Activated T-helper 1 cell treated with anti-CD3 and anti-CD28 coated beads, Interleukin-12 subunit alpha, Interleukin-12 subunit beta, Interleukin-2, Interleukin-4 antibody, amounts not matched to agents 30 ng/mL and 10 ng/mL and 1 ng/mL, durations not matched to agents 14 hours and 24 hours and 36 hours (primary cell): ENCODE data around the gene CRY1. TPM values are rescaled to one million over a fixed set of nuclear protein-coding genes. Genes with fewer than 3 reads are reported as not detected.
"Not testable (repeated sequence)": the region's sequence is repeated elsewhere in the genome, so short reads cannot be mapped to it uniquely, and the experiment has no call there.

ENCODE experiments used
- DNase-seq: peaks from one replicate; pipeline ENCODE4 v3.0.0; 2021; ENCODE audit warnings: low spot score
- H3K27ac Mint-ChIP-seq: one replicate; pipeline ENCODE4 v1.8.0; 2021; ENCODE audit warnings: mild to moderate bottlenecking, mixed read lengths
- H3K27me3 Mint-ChIP-seq: one replicate; pipeline ENCODE4 v1.8.0; 2022; ENCODE audit warnings: mild to moderate bottlenecking, moderate library complexity, mixed read lengths; ENCODE audit not compliant: insufficient read depth
- H3K36me3 Mint-ChIP-seq: one replicate; pipeline ENCODE4 v1.8.0; 2021; ENCODE audit warnings: low read depth, mixed read lengths
- H3K4me1 Mint-ChIP-seq: one replicate; pipeline ENCODE4 v1.8.0; 2021; ENCODE audit warnings: low read depth, mixed read lengths
- H3K4me3 Mint-ChIP-seq: one replicate; pipeline ENCODE4 v1.8.0; 2021; ENCODE audit warnings: mild to moderate bottlenecking, moderate library complexity, mixed read lengths
- H3K9me3 Mint-ChIP-seq: one replicate; pipeline ENCODE4 v1.8.0; 2021; ENCODE audit warnings: mixed read lengths
- intact Hi-C: fragments of 100-400 bp; cut with micrococcal nuclease; formaldehyde crosslinking; loops from one replicate; pipeline ENCODE4 v1.15.1; 2024
- total RNA-seq: library from RNA; stranded (reverse); gene quantifications from 2 replicates; pipeline ENCODE4 v1.2.3, GENCODE V29; 2022

Gene CRY1
- total RNA-seq, 1 donor from 2014 or later = 23.4 TPM

DNA sequence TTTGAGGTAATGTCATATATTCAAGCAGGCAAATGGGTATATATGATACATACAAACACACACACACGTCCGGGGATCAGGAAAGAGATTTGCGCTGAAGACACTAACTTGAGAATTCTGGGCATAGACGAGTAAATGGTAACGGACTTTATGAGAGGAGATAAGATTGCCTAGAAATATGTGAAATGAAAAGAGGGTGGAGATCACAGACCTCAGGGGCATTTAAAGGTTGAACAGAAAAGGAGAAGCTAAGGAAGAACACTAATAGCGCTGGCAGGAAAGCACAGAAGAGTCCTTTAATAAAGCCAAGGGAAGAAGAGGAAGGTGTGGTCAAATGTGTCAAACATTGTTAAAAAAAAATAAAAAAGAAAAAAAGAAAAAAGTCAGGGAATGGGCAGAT lies 13.1 kb downstream of the CRY1 start:
- H3K4me3 Mint-ChIP-seq = no peak overlapping the region
- no peaks in the 10 kb centered on the region for H3K36me3 Mint-ChIP-seq
- H3K4me1 Mint-ChIP-seq = no peaks in the 10 kb centered on the region
- peaks cover 8% of the 10 kb centered on the region for H3K27me3 Mint-ChIP-seq
- H3K27ac Mint-ChIP-seq = no peak overlapping the region
- peaks cover 11% of the 10 kb centered on the region for H3K9me3 Mint-ChIP-seq
- intact Hi-C loops = no loop called here
- no peak for DNase-seq

DNA sequence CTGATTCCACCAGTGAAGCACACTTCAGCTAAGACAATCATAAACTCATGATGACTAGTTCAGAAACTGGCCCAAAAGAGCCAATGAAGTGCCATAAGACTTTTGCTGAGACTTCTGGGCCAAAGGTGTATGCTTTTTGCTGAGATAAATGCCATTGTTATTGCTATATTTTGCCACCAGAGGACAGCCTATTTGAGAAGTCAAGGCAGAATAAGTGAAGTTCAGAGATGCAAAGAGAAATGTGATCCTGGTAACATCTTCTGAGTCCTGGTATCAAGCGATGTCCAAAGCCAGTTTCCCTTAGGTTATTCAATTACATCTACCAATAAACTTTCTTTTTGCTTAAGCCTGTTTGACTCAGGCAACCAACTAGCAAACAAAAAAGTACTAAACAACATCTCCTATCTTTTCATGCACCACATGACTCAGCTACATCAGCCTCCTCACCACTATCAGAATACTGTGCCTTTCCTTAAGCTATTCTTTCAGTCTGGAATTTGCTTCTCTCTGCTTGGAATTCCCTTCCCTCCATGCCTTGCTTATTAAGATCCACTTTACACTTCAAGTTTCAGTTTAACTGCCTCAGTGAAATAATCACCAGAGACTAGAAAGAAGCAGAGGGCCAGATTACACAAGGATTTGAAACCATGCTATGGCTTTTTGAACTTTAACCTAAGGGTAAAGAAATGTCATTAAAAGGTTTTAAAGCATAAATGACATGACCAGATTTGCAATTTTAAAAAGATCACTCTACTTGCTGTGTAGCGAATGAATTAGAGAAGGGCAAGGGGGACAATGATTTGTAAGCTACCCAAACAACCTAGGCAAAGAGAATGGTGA lies 14.0 kb downstream of the CRY1 start:
- Mint-ChIP-seq H3K4me3 (no peak overlapping the region), H3K27ac (no peak overlapping the region), H3K36me3 (no peaks in the 10 kb centered on the region), H3K27me3 (peaks cover 8% of the 10 kb centered on the region), H3K4me1 (no peaks in the 10 kb centered on the region), H3K9me3 (peaks cover 11% of the 10 kb centered on the region)
- DNase-seq = no peak
- intact Hi-C loops = loop anchor here (1.0 kb wide), 1 partner anchor 25 kb away; no protein-coding TSS in a partner anchor

DNA sequence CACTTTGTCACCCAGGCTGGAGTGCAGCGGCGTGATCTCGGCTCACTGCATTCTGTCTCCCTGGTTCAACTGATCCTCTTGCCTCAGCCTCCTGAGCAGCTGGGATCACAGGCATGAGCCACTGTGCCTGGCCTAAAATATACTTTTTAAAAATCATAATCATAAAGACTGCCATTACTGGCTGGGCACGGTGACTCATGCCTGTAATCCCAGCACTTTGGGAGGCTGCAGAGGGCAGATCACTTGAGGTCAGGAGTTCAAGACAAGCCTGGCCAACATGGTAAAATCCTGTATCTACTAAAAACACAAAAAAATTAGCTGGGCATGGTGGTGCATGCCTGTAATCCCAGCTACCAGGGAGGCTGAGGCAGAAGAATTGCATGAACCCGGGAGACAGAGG lies 20.1 kb downstream of the CRY1 start:
- DNase-seq, H3K36me3 Mint-ChIP-seq, intact Hi-C loops, H3K4me3 Mint-ChIP-seq, H3K9me3 Mint-ChIP-seq, H3K27me3 Mint-ChIP-seq, H3K4me1 Mint-ChIP-seq, H3K27ac Mint-ChIP-seq: not testable (repeated sequence)

DNA sequence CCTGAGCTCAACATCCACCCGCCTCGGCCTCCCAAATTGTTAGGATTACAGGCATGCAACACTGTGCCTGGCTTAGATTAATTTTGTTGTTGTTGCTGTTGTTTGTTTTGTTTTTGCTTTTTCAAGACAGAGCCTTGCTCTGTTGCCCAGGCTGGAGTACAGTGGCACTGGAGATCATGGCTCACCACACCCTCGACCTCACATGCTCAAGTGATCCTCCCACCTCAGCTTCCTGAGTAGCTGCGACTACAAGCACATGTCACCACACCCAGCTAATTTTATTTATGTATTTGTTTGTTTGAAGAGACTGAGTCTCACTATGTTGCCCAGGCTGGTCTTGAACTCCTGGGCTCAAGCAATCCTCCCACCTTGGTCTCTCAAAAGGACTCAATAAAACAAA lies 26.7 kb downstream of the CRY1 start:
- no peaks in the 10 kb centered on the region for H3K27me3 Mint-ChIP-seq
- intact Hi-C loops = no loop called here
- H3K9me3 Mint-ChIP-seq = no peaks in the 10 kb centered on the region

DNA sequence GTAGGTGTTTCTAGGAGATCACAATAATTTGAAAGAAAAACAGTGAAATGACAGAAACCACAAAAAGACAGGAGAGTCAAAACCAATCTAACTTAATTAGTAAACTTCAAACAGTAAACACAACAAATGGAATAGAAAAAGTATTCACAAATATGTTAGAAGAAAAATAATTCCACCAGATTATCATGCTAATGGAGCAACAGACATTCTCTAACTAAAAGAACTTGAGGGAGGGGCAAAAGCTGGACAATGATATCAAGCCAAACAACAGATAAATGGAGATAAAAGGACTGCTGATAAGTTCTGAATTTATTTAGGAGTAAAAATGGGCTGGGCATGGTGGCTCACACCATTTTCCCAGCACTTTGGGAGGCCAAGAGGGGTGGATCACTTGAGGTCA lies 28.7 kb downstream of the CRY1 start:
- Mint-ChIP-seq H3K9me3 (no peaks in the 10 kb centered on the region), H3K4me1 (no peaks in the 10 kb centered on the region), H3K27ac (no peak overlapping the region), H3K36me3 (peaks cover 3% of the 10 kb centered on the region), H3K27me3 (no peaks in the 10 kb centered on the region), H3K4me3 (no peak overlapping the region)
- DNase-seq = no peak
- intact Hi-C loops = no loop called here

More for the DNA sequence above, 26.7 kb downstream of the CRY1 start:
- no peak for DNase-seq
- no peaks in the 10 kb centered on the region for H3K4me1 Mint-ChIP-seq
- no peak overlapping the region for H3K27ac Mint-ChIP-seq
- peaks cover 3% of the 10 kb centered on the region for H3K36me3 Mint-ChIP-seq
- H3K4me3 Mint-ChIP-seq = no peak overlapping the region

DNA sequence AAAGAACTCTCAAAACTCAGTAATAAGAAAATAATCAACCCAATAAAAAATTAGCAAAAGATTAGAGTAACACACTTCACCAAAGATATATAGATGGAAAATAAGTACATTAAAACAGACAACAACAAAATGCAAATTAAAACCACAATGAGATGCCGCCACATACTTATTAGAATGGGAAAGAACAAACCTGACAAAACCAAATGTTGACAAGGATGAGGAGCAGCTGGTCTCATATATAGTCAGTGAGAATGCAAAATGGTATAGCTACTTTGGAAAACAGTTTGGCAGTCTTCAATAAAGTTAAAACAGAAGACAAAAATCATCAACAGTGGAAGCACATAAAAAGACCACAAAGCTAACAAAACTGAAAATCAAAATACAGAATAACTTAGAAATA lies 29.1 kb downstream of the CRY1 start:
- peaks cover 3% of the 10 kb centered on the region for H3K36me3 Mint-ChIP-seq

DNA sequence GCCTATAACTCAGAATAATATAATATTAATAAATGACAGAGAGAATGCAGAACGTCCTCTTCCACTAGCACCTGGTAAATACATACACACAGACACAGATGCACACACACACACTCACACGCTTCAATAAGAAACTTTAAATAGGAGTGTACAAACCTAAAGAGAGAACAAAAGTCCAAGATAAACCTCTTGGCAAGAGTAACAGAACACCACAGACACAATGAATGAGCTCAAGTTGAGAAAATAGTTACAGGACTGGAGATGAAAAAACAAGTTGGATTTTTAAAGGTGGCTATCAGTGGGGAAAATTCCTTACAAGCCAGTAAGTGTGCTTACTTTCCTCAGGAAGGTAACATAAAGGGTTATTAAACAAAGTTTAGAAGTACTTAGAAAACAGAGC lies 35.2 kb downstream of the CRY1 start:
- Mint-ChIP-seq H3K4me1 (no peaks in the 10 kb centered on the region), H3K4me3 (no peak overlapping the region), H3K27me3 (no peaks in the 10 kb centered on the region), H3K36me3 (peaks cover 2% of the 10 kb centered on the region), H3K9me3 (peaks cover 6% of the 10 kb centered on the region), H3K27ac (no peak overlapping the region)
- DNase-seq = no peak
- intact Hi-C loops = no loop called here

More for the DNA sequence above, 29.1 kb downstream of the CRY1 start:
- no peaks in the 10 kb centered on the region for H3K27me3 Mint-ChIP-seq
- no peak for DNase-seq
- no peak overlapping the region for H3K4me3 Mint-ChIP-seq
- no peaks in the 10 kb centered on the region for H3K4me1 Mint-ChIP-seq
- H3K9me3 Mint-ChIP-seq = no peaks in the 10 kb centered on the region
- no peak overlapping the region for H3K27ac Mint-ChIP-seq
- intact Hi-C loops = no loop called here

DNA sequence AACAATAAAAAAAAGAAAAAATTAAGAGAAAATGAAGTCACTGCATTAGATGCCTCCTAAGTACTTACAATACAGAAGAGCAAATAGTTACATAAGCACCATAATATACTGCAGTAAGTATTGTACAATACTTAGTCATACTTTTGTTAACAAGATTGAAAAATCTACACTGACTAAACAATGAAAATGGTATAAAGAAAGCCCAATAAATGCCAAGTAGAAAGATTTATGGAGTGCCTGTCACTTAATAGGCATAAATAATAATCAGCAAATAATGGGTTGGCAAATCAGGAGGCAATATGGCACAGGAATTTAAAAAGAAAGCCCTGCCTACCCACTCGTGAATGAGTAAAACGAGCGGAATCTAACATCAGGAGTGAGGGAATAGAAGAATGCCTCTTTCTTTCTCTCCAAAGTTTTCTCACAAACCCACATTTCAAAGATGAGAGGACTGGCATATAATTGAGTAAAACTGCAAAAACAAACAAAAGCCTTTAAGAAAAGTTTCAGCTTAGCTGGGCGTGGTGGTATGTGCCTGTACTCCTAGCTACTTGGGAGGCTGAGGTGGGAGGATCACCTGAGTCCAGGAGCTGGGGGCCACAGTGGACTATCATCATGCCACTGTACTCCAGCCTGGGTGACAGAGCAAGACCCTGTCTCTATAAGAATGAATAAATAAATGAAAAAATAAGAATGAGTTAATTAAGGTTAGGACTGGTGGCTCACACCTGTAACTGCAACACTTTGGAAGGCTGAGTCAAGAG lies 36.1 kb downstream of the CRY1 start:
- H3K9me3 Mint-ChIP-seq = peaks cover 13% of the 10 kb centered on the region
- H3K4me1 Mint-ChIP-seq = no peaks in the 10 kb centered on the region
- H3K27ac Mint-ChIP-seq = no peak overlapping the region
- DNase-seq = no peak
- no peak overlapping the region for H3K4me3 Mint-ChIP-seq
- intact Hi-C loops = no loop called here
- peaks cover 2% of the 10 kb centered on the region for H3K36me3 Mint-ChIP-seq
- H3K27me3 Mint-ChIP-seq = peaks cover 5% of the 10 kb centered on the region

DNA sequence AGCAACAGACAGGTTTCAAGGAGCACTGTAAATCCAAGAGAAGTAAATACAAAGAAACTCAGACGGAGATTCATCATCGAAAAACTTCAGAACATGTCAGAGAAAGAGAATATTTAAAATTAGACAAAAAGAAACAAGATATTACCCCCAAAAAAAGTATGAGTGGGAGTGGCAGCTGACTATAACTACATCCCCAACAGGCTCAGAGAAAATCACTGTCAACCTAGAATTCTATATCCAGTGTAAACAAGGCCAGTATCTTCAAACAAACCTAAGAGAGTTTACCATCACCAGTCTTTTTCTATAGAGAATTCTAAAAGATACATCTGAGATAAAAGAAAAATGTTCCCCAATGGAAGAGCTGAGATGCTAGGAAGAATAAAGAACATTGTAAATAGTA lies 39.6 kb downstream of the CRY1 start:
- intact Hi-C loops = no loop called here
- DNase-seq = no peak
- H3K27me3 Mint-ChIP-seq = peaks cover 5% of the 10 kb centered on the region
- no peak overlapping the region for H3K4me3 Mint-ChIP-seq
- no peak overlapping the region for H3K27ac Mint-ChIP-seq
- no peaks in the 10 kb centered on the region for H3K4me1 Mint-ChIP-seq
- H3K36me3 Mint-ChIP-seq = peaks cover 2% of the 10 kb centered on the region
- H3K9me3 Mint-ChIP-seq = peaks cover 13% of the 10 kb centered on the region

DNA sequence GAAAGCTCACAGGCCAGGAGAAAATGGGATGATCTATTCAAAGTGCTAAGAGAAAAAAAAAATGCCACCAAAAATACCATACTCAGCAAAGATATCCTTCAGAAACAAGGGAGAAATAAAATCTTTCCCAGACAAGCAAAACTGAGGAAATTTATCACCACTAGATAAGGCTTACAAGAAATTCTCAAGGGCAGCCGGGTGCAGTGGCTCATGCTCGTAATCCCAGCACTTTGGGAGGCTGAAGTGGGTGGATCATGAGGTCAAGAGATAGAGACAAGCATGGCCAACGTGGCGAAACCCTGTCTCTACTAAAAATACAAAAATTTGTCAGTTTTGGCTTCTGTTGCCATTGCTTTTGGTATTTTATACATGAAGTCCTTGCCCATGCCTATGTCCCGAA lies 48.2 kb downstream of the CRY1 start:
- Mint-ChIP-seq H3K4me3 (no peak overlapping the region), H3K4me1 (peaks cover 6% of the 10 kb centered on the region), H3K36me3 (no peaks in the 10 kb centered on the region), H3K9me3 (peaks cover 10% of the 10 kb centered on the region), H3K27me3 (no peaks in the 10 kb centered on the region), H3K27ac (no peak overlapping the region)
- no peak for DNase-seq
- intact Hi-C loops = no loop called here

DNA sequence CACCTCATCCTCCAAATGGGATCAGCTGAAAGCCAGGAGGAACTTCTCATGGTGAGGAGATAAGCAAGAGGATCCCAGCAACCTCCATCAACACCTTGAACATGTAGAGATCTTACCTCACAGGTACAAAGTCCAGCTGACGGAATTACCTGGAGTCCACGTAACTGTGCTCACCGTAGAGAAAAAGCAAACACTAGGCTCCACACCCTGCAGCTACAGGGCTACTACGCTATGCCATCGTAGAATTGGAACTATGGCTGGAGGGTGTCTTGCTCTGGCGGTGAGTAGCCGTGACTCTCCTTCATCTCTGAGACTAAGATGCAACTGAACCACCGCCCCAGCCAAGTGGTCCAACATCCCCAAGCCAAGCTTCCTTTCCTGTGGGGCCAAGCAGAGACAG lies 50.5 kb downstream of the CRY1 start:
- Mint-ChIP-seq H3K9me3 (peaks cover 12% of the 10 kb centered on the region), H3K4me3 (no peak overlapping the region), H3K27ac (no peak overlapping the region), H3K4me1 (peaks cover 6% of the 10 kb centered on the region), H3K36me3 (peaks cover 5% of the 10 kb centered on the region), H3K27me3 (no peaks in the 10 kb centered on the region)
- intact Hi-C loops = no loop called here
- DNase-seq = no peak

DNA sequence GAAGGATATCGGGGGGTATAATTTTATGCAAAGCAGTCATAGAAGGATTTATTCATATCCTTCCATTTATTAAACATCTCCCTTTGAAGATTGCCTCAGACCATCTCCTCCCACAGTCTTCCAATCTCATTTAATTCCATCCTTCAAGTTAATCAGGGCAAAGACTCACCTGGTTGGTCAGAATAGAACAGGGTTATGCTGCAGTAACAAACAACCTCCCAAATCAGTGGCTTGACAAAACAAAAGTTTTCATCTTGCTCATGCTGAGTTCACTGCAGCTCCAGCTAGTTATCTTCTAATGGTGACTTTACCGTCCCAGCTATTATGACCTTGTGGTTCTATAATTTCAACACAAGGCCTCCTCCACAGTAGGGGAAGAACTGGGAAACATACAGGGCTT lies 57.6 kb downstream of the CRY1 start:
- H3K27ac Mint-ChIP-seq = no peak overlapping the region
- no peak overlapping the region for H3K4me3 Mint-ChIP-seq

More for the DNA sequence above, 57.6 kb downstream of the CRY1 start:
- no peaks in the 10 kb centered on the region for H3K4me1 Mint-ChIP-seq
- H3K36me3 Mint-ChIP-seq = peaks cover 14% of the 10 kb centered on the region
- intact Hi-C loops = no loop called here
- H3K27me3 Mint-ChIP-seq = no peaks in the 10 kb centered on the region
- DNase-seq = no peak
- H3K9me3 Mint-ChIP-seq = peaks cover 11% of the 10 kb centered on the region
